RKO (cell line): ENCODE results near the gene PFN4.
"Not testable (repeated sequence)": the region's sequence is repeated elsewhere in the genome, so short reads cannot be mapped to it uniquely, and the experiment has no call there.

Source experiments
- DNase-seq: peaks from one replicate; pipeline ENCODE4 v3.0.0-alpha.2; 2016; ENCODE audit warnings: low spot score

Gene PFN4

GRCh38 chr2:24123195-24123921 lies at the start of gene PFN4, which contains the start of gene FAM228B:
Gene PFN4, minus strand, starts transcription at chr2:24123334. Its CDS starts 799 bp downstream, at chr2:24122535.
Gene FAM228B, plus strand, starts transcription at chr2:24123469. Its CDS starts 893 bp downstream, at chr2:24124362.
- peak; percentile 70 for DNase-seq

- no peak for DNase-seq
Observed at GRCh38 chr2:24169023-24169422, 45.9 kb upstream of the PFN4 start.

GRCh38 chr2:24164416-24164973 lies 41.4 kb upstream of the PFN4 start:
- peak; percentile 7 for DNase-seq

- DNase-seq, result no peak
Observed at GRCh38 chr2:24163601-24164000, 40.5 kb upstream of the PFN4 start.

GRCh38 chr2:24163186-24163585 lies 40.1 kb upstream of the PFN4 start:
- no peak for DNase-seq

GRCh38 chr2:24162494-24162893 lies 39.4 kb upstream of the PFN4 start:
- DNase-seq, result no peak

- no peak for DNase-seq
Observed at GRCh38 chr2:24160761-24161160, 37.6 kb upstream of the PFN4 start.

GRCh38 chr2:24159708-24160107 lies 36.6 kb upstream of the PFN4 start:
- no peak for DNase-seq

- DNase-seq, result no peak
Observed at GRCh38 chr2:24158131-24158530, 35.0 kb upstream of the PFN4 start.

- no peak for DNase-seq
Observed at GRCh38 chr2:24153478-24153877, 30.3 kb upstream of the PFN4 start.

- no peak for DNase-seq
Observed at GRCh38 chr2:24152413-24153197, 29.5 kb upstream of the PFN4 start.

- DNase-seq, result peak; percentile 16
Observed at GRCh38 chr2:24147364-24147763, 24.2 kb upstream of the PFN4 start.

- not testable (repeated sequence) for DNase-seq
Observed at GRCh38 chr2:24140305-24140704, 17.2 kb upstream of the PFN4 start.

GRCh38 chr2:24132543-24132942 lies 9.4 kb upstream of the PFN4 start:
- no peak for DNase-seq

GRCh38 chr2:24125956-24126355 lies 2.8 kb upstream of the PFN4 start:
- DNase-seq, result no peak

GRCh38 chr2:24123922-24124580 lies 917 bp upstream of the PFN4 start:
- DNase-seq, result peak; percentile 50

GRCh38 chr2:24122366-24123194 lies 554 bp downstream of the PFN4 start:
- no peak for DNase-seq

- DNase-seq, result no peak
Observed at GRCh38 chr2:24121469-24121868, 1.7 kb downstream of the PFN4 start.

GRCh38 chr2:24121066-24121465 lies 2.1 kb downstream of the PFN4 start:
- no peak for DNase-seq

- DNase-seq, result no peak
Observed at GRCh38 chr2:24117902-24118301, 5.2 kb downstream of the PFN4 start.

GRCh38 chr2:24115057-24115456 lies 8.1 kb downstream of the PFN4 start:
- no peak for DNase-seq
